ENCODE results near the gene AFF3.

The AFF3 gene

DNA sequence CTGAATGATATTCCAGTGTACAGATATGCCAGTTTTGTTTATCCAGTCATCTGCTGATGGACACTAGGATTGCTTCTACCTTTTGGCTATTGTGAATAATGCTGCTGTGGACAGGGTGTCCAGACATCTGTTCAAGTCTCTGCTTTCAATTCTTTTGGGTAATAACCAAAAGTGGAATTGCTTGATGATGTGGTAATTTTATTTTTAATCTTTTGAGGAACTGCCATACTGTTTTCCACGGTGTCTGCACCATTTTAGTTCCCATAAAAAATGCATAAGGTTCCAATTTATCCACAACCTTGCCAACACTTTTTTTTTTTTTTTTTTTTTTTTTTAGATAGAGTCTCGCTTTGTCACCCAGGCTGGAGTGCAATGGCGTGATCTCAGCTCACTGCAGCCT, 510.7 kb downstream of the AFF3 start:
- H3K4me2 ChIP-seq (ENCODE audit: low read length) = no peak overlapping the region
- H3K4me3 ChIP-seq (ENCODE audit: low read depth, low read length, poor library complexity, severe bottlenecking) = no peak overlapping the region

DNA sequence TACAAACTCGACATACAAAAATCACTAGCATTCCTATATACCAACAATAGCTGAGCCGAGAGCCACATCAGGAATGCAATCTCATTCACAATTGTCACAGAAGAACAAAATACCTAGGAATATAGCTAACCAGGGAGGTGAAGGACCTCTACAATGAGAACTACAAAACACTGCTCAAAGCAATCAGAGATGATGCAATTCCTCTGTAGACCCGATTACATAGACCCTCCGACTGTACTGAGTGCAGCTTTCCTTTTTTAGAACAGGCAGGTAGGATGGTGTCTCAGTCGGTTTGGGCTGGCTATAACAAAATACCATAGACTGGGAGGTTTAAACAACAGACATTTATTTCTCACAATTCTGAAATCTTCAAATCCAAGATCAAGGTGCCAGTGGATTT, 513.1 kb downstream of the AFF3 start:
- H3K79me2 ChIP-seq (ENCODE audit: insufficient read depth, low read length) = no peaks in the 10 kb centered on the region
- no peak overlapping the region for H3K9ac ChIP-seq (ENCODE audit: low read length)
- H4K20me1 ChIP-seq (ENCODE audit: insufficient read depth, low read length) = no peaks in the 10 kb centered on the region
- H3K4me3 ChIP-seq (ENCODE audit: low read depth, low read length, poor library complexity, severe bottlenecking) = no peak overlapping the region
- no peaks in the 10 kb centered on the region for H3K9me2 ChIP-seq (ENCODE audit: low read depth, low read length)
- no peak overlapping the region for H3K27ac ChIP-seq (ENCODE audit: low read depth, low read length, poor library complexity, severe bottlenecking)
- no peak for TF ChIP-seq EZH2 (IDR thresholded peaks at IDR 0.05; ENCODE audit: borderline replicate concordance, low read length)
- TF ChIP-seq, protein P1, sequence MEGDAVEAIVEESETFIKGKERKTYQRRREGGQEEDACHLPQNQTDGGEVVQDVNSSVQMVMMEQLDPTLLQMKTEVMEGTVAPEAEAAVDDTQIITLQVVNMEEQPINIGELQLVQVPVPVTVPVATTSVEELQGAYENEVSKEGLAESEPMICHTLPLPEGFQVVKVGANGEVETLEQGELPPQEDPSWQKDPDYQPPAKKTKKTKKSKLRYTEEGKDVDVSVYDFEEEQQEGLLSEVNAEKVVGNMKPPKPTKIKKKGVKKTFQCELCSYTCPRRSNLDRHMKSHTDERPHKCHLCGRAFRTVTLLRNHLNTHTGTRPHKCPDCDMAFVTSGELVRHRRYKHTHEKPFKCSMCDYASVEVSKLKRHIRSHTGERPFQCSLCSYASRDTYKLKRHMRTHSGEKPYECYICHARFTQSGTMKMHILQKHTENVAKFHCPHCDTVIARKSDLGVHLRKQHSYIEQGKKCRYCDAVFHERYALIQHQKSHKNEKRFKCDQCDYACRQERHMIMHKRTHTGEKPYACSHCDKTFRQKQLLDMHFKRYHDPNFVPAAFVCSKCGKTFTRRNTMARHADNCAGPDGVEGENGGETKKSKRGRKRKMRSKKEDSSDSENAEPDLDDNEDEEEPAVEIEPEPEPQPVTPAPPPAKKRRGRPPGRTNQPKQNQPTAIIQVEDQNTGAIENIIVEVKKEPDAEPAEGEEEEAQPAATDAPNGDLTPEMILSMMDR (IDR thresholded peaks at IDR 0.05; ENCODE audit: low read length) = no peak
- peaks cover 27% of the 10 kb centered on the region for H3K4me1 ChIP-seq (ENCODE audit: insufficient read depth, low read length, severe bottlenecking)
- H3F3A ChIP-seq (ENCODE audit: insufficient read depth, low read length) = no peaks in the 10 kb centered on the region
- no peak overlapping the region for H2AFZ ChIP-seq (ENCODE audit: low read length)
- H3K9me3 ChIP-seq (ENCODE audit: low read length) = 0 out of 2 replicates have a peak, but pooled peaks cover 5% of the 10 kb centered on the region
- H3K27me3 ChIP-seq (ENCODE audit: insufficient read depth, low read length) = no peaks in the 10 kb centered on the region
- no peak overlapping the region for H3K4me2 ChIP-seq (ENCODE audit: low read length)
- H3K36me3 ChIP-seq (ENCODE audit: insufficient read depth, low read length) = peaks cover 49% of the 10 kb centered on the region

More for the DNA sequence above, 510.7 kb downstream of the AFF3 start:
- Histone ChIP-seq H2AFZ (ENCODE audit: low read length) (no peak overlapping the region), H3K9ac (ENCODE audit: low read length) (no peak overlapping the region), H3K27me3 (ENCODE audit: insufficient read depth, low read length) (no peaks in the 10 kb centered on the region), H3K79me2 (ENCODE audit: insufficient read depth, low read length) (no peaks in the 10 kb centered on the region), H4K20me1 (ENCODE audit: insufficient read depth, low read length) (no peaks in the 10 kb centered on the region), H3K27ac (ENCODE audit: low read depth, low read length, poor library complexity, severe bottlenecking) (no peak overlapping the region), H3K9me2 (ENCODE audit: low read depth, low read length) (no peaks in the 10 kb centered on the region), H3F3A (ENCODE audit: insufficient read depth, low read length) (no peaks in the 10 kb centered on the region), H3K36me3 (ENCODE audit: insufficient read depth, low read length) (peaks cover 70% of the 10 kb centered on the region), H3K9me3 (ENCODE audit: low read length) (0 out of 2 replicates have a peak, but pooled peaks cover 5% of the 10 kb centered on the region), H3K4me1 (ENCODE audit: insufficient read depth, low read length, severe bottlenecking) (peaks cover 16% of the 10 kb centered on the region)
- TF ChIP-seq, protein P1 (IDR thresholded peaks at IDR 0.05; ENCODE audit: low read length) = no peak
- no peak for TF ChIP-seq EZH2 (IDR thresholded peaks at IDR 0.05; ENCODE audit: borderline replicate concordance, low read length)

DNA sequence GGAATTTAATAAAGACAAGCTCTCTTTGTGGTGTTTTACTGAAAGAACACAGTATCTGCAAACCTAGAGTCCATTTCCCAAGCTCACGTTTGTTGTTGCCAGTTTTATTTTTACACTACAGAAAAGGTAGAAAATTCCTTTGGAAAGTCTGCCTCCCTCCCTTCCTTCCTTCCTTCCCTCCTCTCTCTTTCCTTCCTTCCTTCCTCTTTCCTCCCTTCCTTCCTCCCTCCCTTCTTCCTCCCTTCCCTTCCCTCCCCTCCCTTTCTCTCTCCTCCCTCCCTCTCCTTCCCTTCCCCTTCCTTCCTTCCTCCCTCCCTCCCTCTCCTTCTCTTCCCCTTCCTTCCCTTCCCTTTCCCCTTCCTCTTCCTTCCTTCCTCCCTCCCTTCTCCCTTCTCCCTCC, 516.2 kb downstream of the AFF3 start:
- Histone ChIP-seq H3K4me2 (ENCODE audit: low read length) (no peak overlapping the region), H3F3A (ENCODE audit: insufficient read depth, low read length) (no peaks in the 10 kb centered on the region), H3K27me3 (ENCODE audit: insufficient read depth, low read length) (no peaks in the 10 kb centered on the region), H3K9ac (ENCODE audit: low read length) (no peak overlapping the region), H4K20me1 (ENCODE audit: insufficient read depth, low read length) (no peaks in the 10 kb centered on the region), H3K79me2 (ENCODE audit: insufficient read depth, low read length) (no peaks in the 10 kb centered on the region), H3K9me3 (ENCODE audit: low read length) (no peaks in the 10 kb centered on the region), H3K27ac (ENCODE audit: low read depth, low read length, poor library complexity, severe bottlenecking) (peak overlapping the region; percentile 50), H3K4me1 (ENCODE audit: insufficient read depth, low read length, severe bottlenecking) (peaks cover 44% of the 10 kb centered on the region), H3K36me3 (ENCODE audit: insufficient read depth, low read length) (peaks cover 41% of the 10 kb centered on the region), H3K9me2 (ENCODE audit: low read depth, low read length) (no peaks in the 10 kb centered on the region), H2AFZ (ENCODE audit: low read length) (no peak overlapping the region), H3K4me3 (ENCODE audit: low read depth, low read length, poor library complexity, severe bottlenecking) (no peak overlapping the region)
- TF ChIP-seq, protein P1 (IDR thresholded peaks at IDR 0.05; ENCODE audit: low read length) = no peak
- TF ChIP-seq EZH2 (IDR thresholded peaks at IDR 0.05; ENCODE audit: borderline replicate concordance, low read length) = no peak

Measured in OCI-LY1 (cell line).